ENCODE data around the gene KERA. TPM values are rescaled to one million over a fixed set of nuclear protein-coding genes. Genes with fewer than 3 reads are reported as not detected.

The KERA gene
- total RNA-seq, 1 experiment from 2014 or later: not detected

GRCh38 chr12:91100906-91101305 lies 43.1 kb upstream of the KERA start:
- Mint-ChIP-seq H3K36me3 (ENCODE audit: insufficient read depth in 1 of 3, low read depth in 3 of 3) (no peaks in the 10 kb centered on the region), H3K27ac (no peak overlapping the region), H3K27me3 (ENCODE audit: low read depth) (no peaks in the 10 kb centered on the region), H3K4me3 (no peak overlapping the region), H3K9me3 (no peaks in the 10 kb centered on the region), H3K4me1 (peaks cover 0 to 4% of the 10 kb centered on the region in 2 experiments; a peak in 1 of 4 replicates)
- Histone ChIP-seq H3K79me2 (ENCODE audit: insufficient read depth, low read length) (no peaks in the 10 kb centered on the region), H3K4me2 (ENCODE audit: insufficient read depth, insufficient read length, low read length) (no peak overlapping the region), H3K79me1 (ENCODE audit: insufficient read depth, low read depth, low read length, poor library complexity, severe bottlenecking) (no peaks in the 10 kb centered on the region), H4K5ac (ENCODE audit: insufficient read length, low read depth, low read length) (no peak overlapping the region), H2BK120ac (ENCODE audit: low read depth, low read length, poor library complexity, severe bottlenecking) (no peak overlapping the region), H2BK12ac (ENCODE audit: insufficient read length, low read depth, low read length) (no peak overlapping the region), H3K23me2 (ENCODE audit: insufficient read length, low read depth, low read length, poor library complexity, severe bottlenecking) (no peaks in the 10 kb centered on the region), H4K8ac (replicated peaks; ENCODE audit: insufficient read length, low read depth, low read length) (no peak overlapping the region), H3K4me1 (ENCODE audit: insufficient read depth, low read length) (no peaks in the 10 kb centered on the region), H3K27me3 (ENCODE audit: insufficient read depth, low read length) (no peaks in the 10 kb centered on the region), H3K9ac (ENCODE audit: extremely low read depth, insufficient read length, low read length) (no peak overlapping the region), H3K4ac (ENCODE audit: low read depth, low read length) (no peak overlapping the region), H2BK15ac (ENCODE audit: low read depth, low read length) (no peak overlapping the region), H2BK5ac (ENCODE audit: insufficient read length, low read length) (no peak overlapping the region), H2BK20ac (ENCODE audit: low read depth, low read length, poor library complexity, severe bottlenecking) (no peak overlapping the region), H3T11ph (ENCODE audit: low read length) (no peak overlapping the region), H2AK5ac (ENCODE audit: insufficient read length, low read length) (no peak overlapping the region), H4K20me1 (ENCODE audit: control insufficient read depth, insufficient read depth, insufficient read length) (no peaks in the 10 kb centered on the region), H3K56ac (ENCODE audit: insufficient read length, low read depth, low read length) (no peak overlapping the region), H3K23ac (ENCODE audit: insufficient read length, low read depth, low read length) (no peak overlapping the region), H2AFZ (ENCODE audit: low read length) (no peak overlapping the region), H3K9me3 (ENCODE audit: control insufficient read depth, low read depth, low read length) (no peaks in the 10 kb centered on the region), H3K14ac (ENCODE audit: insufficient read depth, low read length) (no peak overlapping the region), H3K18ac (ENCODE audit: insufficient read length, low read depth, low read length) (no peak overlapping the region), H4K91ac (ENCODE audit: insufficient read length, low read depth, low read length) (no peak overlapping the region), H3K27ac (ENCODE audit: insufficient read length, low read depth, low read length) (no peak overlapping the region)
- TF ChIP-seq CTCF (conservative IDR thresholded peaks at IDR 0.05): no peak
- WGBS (ENCODE audit: extremely low coverage, insufficient read length, low lambda C conversion rate): no CpG with 5 or more reads among the region's 2 CpGs
- DNase-seq: no peak

Measured in H9 (cell line).